Stimulated activated CD4-positive, alpha-beta T cell treated with anti-CD3 and anti-CD28 coated beads, Interleukin-1b, Interleukin-23, amount 100 ng/mL, for 24 hours (primary cell): Measurements from ENCODE around the gene ATXN1.

Experiments
- DNase-seq, 4 experiments: peaks; one replicate each; pipeline ENCODE4 v3.0.0-alpha.2; 2020; ENCODE audit warnings: low read depth in 4 of 4, low spot score in 1 of 4

Gene ATXN1

DNA sequence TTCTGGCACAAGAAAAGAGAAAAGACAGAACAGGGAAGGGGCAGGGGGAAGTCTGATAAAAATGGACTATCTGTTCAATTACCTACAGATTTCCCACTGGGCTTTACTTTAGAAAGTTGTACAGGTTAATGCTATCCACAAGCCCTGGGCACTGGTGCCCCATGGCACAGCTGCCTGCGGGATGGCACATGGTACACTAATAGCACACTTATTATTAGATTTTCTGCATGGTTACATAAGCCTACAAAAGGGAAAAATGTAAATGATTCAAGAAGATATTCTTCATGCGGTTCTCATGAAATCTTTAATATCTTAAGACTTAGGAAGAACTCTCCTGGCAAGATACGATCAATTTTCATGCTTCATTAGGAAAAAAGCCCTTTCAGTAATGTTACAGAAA, 385.4 kb downstream of the ATXN1 start:
- no peak for DNase-seq

DNA sequence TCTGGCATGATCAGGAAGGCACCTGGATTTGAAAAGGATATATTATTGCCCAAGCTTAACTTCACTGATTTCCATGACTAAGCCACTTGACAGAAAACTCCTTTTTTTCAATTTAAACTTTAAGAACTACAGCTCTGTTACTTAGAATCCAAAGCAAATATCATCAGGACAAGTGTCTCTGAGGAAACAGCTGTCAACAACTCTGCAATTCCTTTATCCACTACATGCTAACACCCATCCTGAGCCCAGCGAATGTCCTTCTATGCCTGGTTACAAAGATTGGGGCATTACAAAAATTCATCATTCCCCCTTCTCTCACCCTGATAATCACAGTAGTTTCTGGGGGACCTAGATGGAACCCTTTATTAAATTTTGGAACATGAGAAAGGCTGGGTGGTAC, 386.1 kb downstream of the ATXN1 start:
- no peak for DNase-seq

DNA sequence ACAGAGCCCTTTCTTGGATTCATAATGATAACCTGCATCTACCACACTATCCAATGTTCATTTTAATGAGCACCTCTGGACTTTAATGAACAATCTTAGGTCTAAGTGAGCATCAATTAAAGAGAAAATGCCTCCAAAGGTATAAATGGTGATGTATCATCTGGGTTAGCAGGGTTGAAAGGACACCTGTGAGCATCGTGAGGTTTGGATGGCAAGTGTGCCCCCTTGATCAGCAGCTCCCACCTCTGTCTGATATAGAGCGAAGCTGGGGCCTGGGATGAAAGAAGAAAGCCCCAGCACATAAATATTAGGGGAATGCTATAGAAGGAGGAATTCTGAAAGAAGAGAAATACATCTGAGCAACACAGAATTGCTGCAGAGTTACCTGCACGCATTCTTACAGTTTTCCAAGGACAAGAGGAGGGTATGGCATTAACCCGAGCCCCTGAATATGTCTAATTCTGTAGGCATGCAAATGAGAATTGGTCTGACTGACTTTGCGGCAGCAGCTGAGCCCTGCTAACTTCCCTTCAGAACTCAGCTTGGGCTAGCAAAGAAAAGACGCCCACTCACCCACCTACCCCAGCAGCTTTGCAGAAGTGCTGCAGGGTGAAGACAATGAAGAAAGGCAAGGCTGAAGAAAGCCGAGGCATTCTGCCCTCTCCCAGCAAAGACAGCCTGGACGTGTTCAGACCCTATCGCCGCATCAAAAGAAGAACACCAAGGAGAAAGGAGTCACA, 386.6 kb downstream of the ATXN1 start:
- no peak for DNase-seq

- DNase-seq, result no peak
Observed at GRCh38 chr6:16374016-16374415, 387.2 kb downstream of the ATXN1 start.

DNA sequence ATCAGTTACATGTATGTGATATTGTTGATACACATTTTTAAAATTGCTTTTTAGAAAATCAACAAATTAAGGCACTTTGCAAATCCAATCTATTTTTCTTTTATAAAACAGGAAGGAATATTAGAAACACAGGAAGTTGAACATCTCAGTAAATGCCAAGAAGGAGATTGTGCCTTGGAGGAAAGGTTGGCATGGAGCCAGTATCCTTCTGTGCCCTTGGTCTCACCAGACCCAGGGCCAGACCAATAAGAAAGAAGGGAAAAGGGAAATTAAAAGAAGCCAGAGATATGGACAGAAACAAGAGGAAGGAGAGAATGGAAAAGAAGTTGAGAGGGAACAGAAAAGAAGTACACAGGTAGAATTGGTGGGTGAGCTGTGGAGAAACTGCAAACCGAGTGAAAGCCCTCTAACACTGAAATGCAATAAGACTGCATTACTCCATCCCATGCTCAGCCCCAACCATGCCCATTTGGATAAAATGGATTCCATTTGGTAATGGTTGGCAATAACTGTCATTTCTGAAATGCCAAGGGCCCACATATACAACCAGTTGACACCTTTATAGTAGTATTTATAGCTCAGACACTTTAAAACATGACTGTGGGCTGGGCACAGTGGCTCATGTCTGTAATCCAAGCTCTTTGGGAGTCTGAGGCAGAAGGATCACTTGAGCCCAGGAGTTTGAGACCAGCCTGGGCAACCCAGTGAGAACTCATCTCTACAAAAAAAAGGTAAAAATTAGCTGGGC, 389.1 kb downstream of the ATXN1 start:
- no peak for DNase-seq

DNA sequence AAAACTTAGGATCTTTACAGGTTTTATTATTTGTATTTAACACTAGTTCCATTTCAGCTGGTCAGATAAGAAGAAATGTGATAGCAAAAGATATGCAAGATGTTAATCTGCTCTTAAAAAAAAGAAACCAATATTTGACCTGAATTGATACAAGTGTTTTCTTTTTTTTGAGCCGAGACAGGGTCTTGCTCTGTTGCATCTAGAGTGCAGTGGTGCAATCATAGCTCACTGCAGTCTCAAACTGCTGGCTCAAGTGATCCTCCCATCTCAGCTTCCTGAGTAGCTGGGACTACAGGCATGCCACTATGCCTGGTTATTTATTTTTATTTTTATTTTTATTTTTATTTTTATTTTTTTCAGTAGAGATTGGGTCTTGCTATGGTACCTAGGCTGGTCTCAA, 389.9 kb downstream of the ATXN1 start:
- no peak for DNase-seq

GRCh38 chr6:16370943-16371342, 390.3 kb downstream of the ATXN1 start:
- no peak for DNase-seq

- DNase-seq, result no peak
Observed at GRCh38 chr6:16369989-16370388, 391.3 kb downstream of the ATXN1 start.

DNA sequence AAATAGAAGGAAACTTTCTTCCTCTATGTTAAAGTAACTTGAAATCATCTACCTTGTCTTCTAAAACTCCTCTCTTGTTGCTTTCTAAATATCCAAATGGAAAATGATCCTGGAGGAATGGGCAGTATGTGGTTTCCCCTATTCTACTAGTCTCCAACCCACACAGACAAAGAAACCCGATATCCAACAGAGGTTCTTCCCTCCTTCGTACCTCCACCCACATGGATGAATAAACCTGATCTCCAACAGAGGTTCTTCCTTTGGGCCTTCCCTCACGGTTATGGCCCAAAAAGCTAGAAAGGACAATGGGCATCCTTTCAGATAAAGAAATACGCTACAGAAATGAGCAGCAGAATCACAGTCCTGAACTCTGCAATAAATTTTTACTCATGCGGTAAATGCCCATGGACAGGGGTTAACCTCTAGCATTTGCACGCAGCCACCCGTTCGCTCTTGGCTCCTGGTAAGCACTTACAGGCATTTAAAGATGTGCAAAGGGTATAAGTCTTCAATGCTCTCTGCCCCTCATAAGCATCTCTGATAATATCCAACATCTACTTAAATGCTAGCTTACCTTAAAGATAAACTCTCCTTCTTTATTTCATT, 392.0 kb downstream of the ATXN1 start:
- no peak for DNase-seq

DNA sequence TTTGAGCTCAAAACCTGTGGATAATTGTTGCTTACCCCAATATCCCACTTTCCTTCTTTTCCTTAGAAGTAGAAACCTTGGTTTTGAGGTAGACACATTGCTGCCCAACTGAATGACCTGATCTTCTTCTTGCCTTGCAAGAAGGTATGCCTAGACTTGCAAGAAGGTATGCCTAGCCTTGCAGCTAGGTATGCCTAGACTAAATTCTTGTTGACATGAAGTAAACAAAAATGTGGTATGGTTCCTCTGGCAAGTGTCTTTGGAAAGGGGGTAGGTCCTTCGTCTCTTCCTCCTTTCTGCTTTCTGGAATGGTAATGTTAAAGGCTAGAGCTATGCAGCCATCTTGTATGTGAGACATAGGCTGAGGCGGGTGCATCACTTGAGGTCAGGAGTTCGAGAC, 393.7 kb downstream of the ATXN1 start:
- DNase-seq, result no peak

GRCh38 chr6:16363749-16364148, 397.5 kb downstream of the ATXN1 start:
- DNase-seq, result no peak

GRCh38 chr6:16362819-16363589, 398.3 kb downstream of the ATXN1 start:
- DNase-seq, result no peak

DNA sequence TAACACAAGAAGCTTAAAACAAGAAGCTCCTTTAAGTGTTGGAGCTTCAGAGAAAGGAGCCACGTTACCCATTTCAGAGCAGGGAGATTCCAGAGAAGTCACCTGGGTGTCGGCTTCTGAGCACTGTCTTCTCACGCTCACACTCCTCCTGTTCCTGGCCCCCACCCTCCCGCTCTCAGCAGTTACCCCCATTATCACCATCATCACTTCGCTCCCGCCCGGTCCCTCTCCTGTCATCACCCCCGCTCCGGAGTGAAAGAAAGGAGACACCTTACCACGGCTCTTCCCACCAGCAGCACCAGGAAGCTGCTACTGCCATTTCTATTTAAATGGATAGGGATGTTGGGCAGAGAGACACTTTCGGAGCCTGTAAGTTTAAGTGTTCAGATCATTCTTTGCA, 399.0 kb downstream of the ATXN1 start:
- DNase-seq, result no peak

DNA sequence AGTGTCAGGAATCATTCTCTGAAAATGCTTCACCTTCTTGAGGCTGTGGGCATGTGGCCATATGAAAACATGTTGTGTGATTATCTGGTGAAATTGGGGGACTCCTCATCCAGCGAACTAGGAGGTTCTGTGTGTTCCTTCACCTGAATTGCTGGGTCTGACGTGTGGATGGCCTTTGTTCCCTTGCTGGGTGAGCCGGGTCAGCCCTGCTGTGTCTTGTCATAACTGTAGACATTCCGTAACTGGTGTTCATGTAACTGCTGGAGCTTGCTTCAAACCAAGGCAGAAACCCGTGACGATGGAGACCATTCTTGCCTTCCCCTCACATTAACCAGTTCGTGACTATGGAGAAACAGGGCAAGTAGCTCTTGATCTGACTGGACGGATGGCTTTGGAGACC, 399.4 kb downstream of the ATXN1 start:
- DNase-seq, result no peak

GRCh38 chr6:16361121-16361520, 400.1 kb downstream of the ATXN1 start:
- DNase-seq, result no peak

- DNase-seq, result no peak
Observed at GRCh38 chr6:16360365-16360764, 400.9 kb downstream of the ATXN1 start.

DNA sequence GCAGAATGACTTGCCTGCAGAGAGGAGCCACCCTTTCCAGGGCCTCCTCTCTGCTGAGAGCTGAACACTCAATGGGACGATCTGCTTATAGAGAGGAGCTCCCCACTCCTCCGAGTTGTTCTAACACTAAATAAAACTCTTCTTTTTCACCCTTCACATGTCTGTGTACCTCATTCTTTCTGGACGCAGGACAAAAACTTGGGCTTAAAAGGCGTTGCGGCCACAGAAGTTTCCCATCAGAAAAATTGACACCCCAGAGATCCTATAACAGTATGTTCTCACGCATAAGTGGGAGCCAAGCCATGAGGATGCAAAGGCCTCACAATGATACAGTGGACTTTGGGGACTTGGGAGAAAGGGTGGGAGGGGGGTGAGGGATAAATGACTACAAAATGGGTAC, 401.7 kb downstream of the ATXN1 start:
- DNase-seq, result no peak

DNA sequence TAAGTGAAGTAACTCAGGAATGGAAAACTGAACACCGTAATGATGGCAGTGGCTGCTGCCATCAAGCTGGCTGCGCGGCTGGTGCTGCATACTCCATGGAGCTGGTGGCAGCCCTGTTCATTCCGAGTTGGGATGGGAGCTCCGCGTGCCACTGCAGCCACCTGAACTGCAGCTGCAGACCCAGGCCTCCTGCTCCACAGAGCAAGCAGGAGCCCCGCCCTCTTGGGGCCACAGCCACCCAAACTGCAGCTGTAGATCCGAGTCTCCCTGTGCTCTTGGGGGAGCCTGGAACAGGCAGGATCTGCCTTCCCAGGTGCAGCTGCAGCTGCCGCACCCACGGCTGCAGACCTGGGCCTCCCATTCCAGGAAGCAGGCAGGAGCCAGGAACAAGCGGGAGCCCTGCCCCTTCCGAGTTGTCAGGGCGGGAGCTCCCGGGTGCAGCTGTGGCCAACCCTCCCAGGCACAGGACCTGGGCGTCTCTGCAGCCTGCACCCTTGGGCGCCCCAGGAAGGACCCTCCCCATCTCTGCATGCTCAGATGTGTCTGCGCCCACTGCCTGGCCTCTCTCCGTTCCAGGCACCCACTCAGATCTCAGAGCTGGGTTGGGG, 402.6 kb downstream of the ATXN1 start:
- no peak for DNase-seq

- DNase-seq, result no peak
Observed at GRCh38 chr6:16355699-16356446, 405.4 kb downstream of the ATXN1 start.

DNA sequence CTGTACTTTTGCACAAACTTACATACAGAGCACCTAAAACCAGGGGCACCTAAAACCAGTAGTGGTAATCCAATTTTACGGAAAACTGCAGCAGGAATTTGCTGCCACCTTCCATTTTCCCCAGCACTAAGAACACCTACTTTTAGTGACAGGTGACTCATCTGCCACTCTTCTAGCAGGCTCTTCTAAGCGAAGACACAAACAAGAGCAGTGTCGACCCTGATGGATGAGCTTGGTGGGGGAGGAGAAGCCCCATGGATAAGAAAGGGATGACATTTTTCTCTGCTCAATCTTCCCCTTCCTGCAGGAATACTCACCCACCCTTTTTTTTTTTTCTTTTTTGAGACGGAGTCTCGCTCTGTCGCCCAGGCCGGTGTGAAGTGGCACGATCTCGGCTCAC, 406.0 kb downstream of the ATXN1 start:
- DNase-seq, result no peak

- DNase-seq, result no peak
Observed at GRCh38 chr6:16354692-16355091, 406.6 kb downstream of the ATXN1 start.
